ENCODE data around the gene ATP2C2. TPM values are rescaled to one million over a fixed set of nuclear protein-coding genes. Genes with fewer than 3 reads are reported as not detected.
A peak's percentile ranks its signal among the peaks of the same experiment; 100 is the strongest.
"Not testable (repeated sequence)": the region's sequence is repeated elsewhere in the genome, so short reads cannot be mapped to it uniquely, and the experiment has no call there.

Gene ATP2C2
- total RNA-seq, 6 donors from 2014 or later: 36.6 to 153 (median 61.5) TPM

GRCh38 chr16:84331998-84332780, 36.1 kb upstream of the ATP2C2 start:
- Histone ChIP-seq H3K36me3 (peaks cover 0 to 15% (median 6%) of the 10 kb centered on the region in 4 donors), H3K9me3 (peaks cover 0 to 8% (median 0%) of the 10 kb centered on the region in 4 donors), H3K27me3 (no peaks in the 10 kb centered on the region), H3K27ac (no peak overlapping the region), H3K4me1 (peaks cover 0 to 9% (median 4%) of the 10 kb centered on the region in 4 donors), H3K4me3 (no peak overlapping the region)
- ATAC-seq (ENCODE audit: low FRiP score in 2 of 2) (no peak), DNase-seq (peak in 1 of 2 donors; percentile 62)
- TF ChIP-seq POLR2A (IDR thresholded peaks at IDR 0.05): no peak
- 92% methylated on average over 17 of the region's 17 CpGs for WGBS, 2 donors

- Histone ChIP-seq H3K27me3 (no peaks in the 10 kb centered on the region), H3K4me3 (no peak overlapping the region), H3K27ac (peak overlapping the region; percentile 28 to 55 (median 41)), H3K36me3 (peaks cover 0 to 11% (median under 1%) of the 10 kb centered on the region in 4 donors), H3K4me1 (peaks cover 0 to 9% (median 4%) of the 10 kb centered on the region in 4 donors), H3K9me3 (peaks cover 0 to 8% (median 0%) of the 10 kb centered on the region in 4 donors)
- TF ChIP-seq POLR2AphosphoS5 (IDR thresholded peaks at IDR 0.05) (peak in 1 of 2 donors; percentile 52), EP300 (IDR thresholded peaks at IDR 0.05) (peak in 1 of 4 donors; percentile 29), POLR2A (IDR thresholded peaks at IDR 0.05) (no peak)
- peak; percentile 54 to 88 for ATAC-seq (ENCODE audit: low FRiP score in 2 of 2)
- 56 to 68% methylated on average over 8 to 10 of the region's 10 CpGs for WGBS, 2 donors
- peak in 1 of 2 donors; percentile 94 for DNase-seq
Observed at GRCh38 chr16:84332975-84333684, 35.2 kb upstream of the ATP2C2 start.

DNA sequence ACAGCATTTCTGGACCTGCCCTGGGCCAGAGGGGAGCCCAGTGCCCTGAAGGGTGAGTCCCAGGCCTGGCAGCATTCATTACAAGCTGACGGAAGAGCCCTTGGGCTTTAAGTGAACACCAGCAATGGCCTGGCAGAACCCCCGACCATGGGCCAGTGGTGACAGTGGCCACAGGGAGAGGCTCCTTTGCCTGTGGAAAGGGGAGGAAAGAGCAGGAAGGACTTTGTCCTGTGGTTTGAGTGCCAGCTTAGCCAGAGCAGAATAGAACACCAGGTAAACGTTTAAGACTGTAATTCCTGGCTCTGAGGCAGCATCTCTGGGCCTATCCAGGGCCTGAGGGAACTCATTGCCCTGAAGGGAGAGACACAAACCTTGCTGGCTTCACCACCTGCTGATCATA, 34.3 kb upstream of the ATP2C2 start:
- no peak overlapping the region for H3K4me3 ChIP-seq
- ATAC-seq (ENCODE audit: low FRiP score in 2 of 2) (no peak), DNase-seq (no peak)
- H3K9me3 ChIP-seq: peaks cover 0 to 8% (median 0%) of the 10 kb centered on the region in 4 donors
- TF ChIP-seq POLR2A (IDR thresholded peaks at IDR 0.05): no peak
- TF ChIP-seq EP300 (IDR thresholded peaks at IDR 0.05): no peak
- TF ChIP-seq POLR2AphosphoS5 (IDR thresholded peaks at IDR 0.05): no peak
- no peak for TF ChIP-seq CTCF (IDR thresholded peaks at IDR 0.05)
- peaks cover 0 to 6% (median 0%) of the 10 kb centered on the region in 4 donors for H3K36me3 ChIP-seq
- H3K4me1 ChIP-seq: peaks cover 0 to 9% (median 4%) of the 10 kb centered on the region in 4 donors
- H3K27ac ChIP-seq: peak overlapping the region in 3 of 4 donors; percentile 28 to 55 (median 52)
- no peaks in the 10 kb centered on the region for H3K27me3 ChIP-seq
- 63 to 85% methylated on average over 3 of the region's 3 CpGs for WGBS, 2 donors

DNA sequence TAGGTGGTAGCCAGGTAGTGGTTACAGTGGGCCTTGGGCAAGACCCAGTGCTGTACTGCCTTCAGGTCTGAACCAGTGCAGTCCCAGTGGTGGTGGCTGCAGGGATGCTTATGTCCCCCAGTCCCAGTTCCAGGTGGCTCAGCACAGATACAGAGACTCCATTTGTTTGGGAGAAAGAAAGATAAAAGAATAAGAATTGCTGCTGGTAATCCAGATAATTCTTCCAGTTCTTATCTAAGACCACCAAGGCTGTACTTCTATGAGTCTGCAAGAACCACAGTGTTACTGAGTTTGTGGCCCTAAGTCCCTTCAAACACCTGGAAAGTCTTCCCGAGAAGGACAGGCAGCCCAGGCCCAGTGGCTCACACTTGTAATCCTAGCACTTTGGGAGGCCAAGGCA, 33.9 kb upstream of the ATP2C2 start:
- no peak overlapping the region for H3K4me3 ChIP-seq
- H3K27ac ChIP-seq: no peak overlapping the region
- peaks cover 0 to 2% (median 0%) of the 10 kb centered on the region in 4 donors for H3K36me3 ChIP-seq
- H3K27me3 ChIP-seq: no peaks in the 10 kb centered on the region
- peaks cover 0 to 9% (median 4%) of the 10 kb centered on the region in 4 donors for H3K4me1 ChIP-seq
- 86 to 88% methylated on average over 1 of the region's 1 CpG for WGBS, 2 donors
- no peak for TF ChIP-seq POLR2A (IDR thresholded peaks at IDR 0.05)
- DNase-seq: no peak
- H3K9me3 ChIP-seq: peaks cover 0 to 8% (median 0%) of the 10 kb centered on the region in 4 donors
- no peak for ATAC-seq (ENCODE audit: low FRiP score in 2 of 2)

DNA sequence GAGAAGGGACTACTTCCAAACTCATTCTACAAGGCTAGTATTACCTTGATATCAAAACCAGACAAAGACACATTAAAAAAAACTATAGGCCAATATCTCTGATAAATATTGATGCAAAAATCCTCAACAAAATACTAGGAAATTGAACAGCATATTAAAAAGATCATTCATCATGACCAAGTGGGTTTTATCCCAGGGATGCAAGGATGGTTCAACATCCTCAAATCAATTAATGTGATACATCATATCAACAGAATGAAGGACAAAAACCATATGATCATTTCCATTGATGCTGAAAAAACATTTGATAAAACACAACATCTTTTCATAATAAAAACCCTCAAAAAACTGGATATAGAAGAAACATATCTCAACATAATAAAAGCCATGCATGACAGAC, 31.1 kb upstream of the ATP2C2 start:
- not testable (repeated sequence) for H3K36me3 ChIP-seq; ATAC-seq (ENCODE audit: low FRiP score in 2 of 2)

DNA sequence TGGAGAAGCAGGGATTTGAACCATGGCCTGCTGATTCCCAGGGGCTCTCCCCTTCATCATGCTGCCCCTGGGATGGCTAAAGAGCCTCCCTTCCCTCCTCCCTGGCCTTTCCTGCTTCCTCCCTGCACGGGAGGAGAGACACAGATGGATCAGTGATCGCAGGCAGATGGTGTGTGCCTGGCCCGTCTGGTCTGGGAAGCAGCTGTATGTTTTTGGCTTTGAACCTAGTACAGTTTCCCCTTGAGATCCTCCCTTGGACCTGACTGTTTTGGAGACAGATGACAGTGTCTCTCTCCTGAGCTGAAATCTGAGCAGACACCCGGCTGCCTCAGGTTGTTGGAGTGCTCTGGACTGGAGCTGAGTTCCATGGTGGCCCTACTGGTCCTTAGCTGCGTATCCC, 29.0 kb upstream of the ATP2C2 start:
- TF ChIP-seq POLR2A (IDR thresholded peaks at IDR 0.05) (no peak), CTCF (IDR thresholded peaks at IDR 0.05) (no peak), POLR2AphosphoS5 (IDR thresholded peaks at IDR 0.05) (no peak)
- Histone ChIP-seq H3K4me1 (peaks cover 0 to 5% (median 2%) of the 10 kb centered on the region in 4 donors), H3K27ac (no peak overlapping the region), H3K36me3 (no peaks in the 10 kb centered on the region), H3K9me3 (peaks cover 0 to 8% (median 0%) of the 10 kb centered on the region in 4 donors), H3K4me3 (no peak overlapping the region), H3K27me3 (no peaks in the 10 kb centered on the region)
- WGBS, 2 donors: 61 to 67% methylated on average over 2 to 5 of the region's 5 CpGs
- no peak for DNase-seq
- no peak for ATAC-seq (ENCODE audit: low FRiP score in 2 of 2)

More for the DNA sequence above, 31.1 kb upstream of the ATP2C2 start:
- H3K4me3 ChIP-seq, H3K27me3 ChIP-seq, H3K9me3 ChIP-seq, DNase-seq, H3K27ac ChIP-seq: not testable (repeated sequence)
- peaks cover 0 to 13% (median 6%) of the 10 kb centered on the region in 4 donors for H3K4me1 ChIP-seq
